ENCODE data around the gene PPP1R3G. TPM values are rescaled to one million over a fixed set of nuclear protein-coding genes. Genes with fewer than 3 reads are reported as not detected.

Gene PPP1R3G
- total RNA-seq, 2 donors from 2014 or later: not detected

- Mint-ChIP-seq H3K4me1 (no peaks in the 10 kb centered on the region), H3K27me3 (ENCODE audit: insufficient read depth) (peaks cover 67% of the 10 kb centered on the region), H3K9me3 (peaks cover 3% of the 10 kb centered on the region), H3K4me3 (no peak overlapping the region), H3K36me3 (ENCODE audit: low read depth) (no peaks in the 10 kb centered on the region), H3K27ac (no peak overlapping the region)
- Histone ChIP-seq H3K36me3 (ENCODE audit: control insufficient read depth, insufficient read depth, low read length) (no peaks in the 10 kb centered on the region), H3K27me3 (ENCODE audit: control insufficient read depth, insufficient read depth, low read length, poor library complexity, severe bottlenecking) (peaks cover 60% of the 10 kb centered on the region), H3K4me1 (ENCODE audit: control insufficient read depth, insufficient read depth, low read length) (no peaks in the 10 kb centered on the region), H3K27ac (ENCODE audit: low read depth, low read length) (no peak overlapping the region), H3K4me3 (ENCODE audit: low read length) (no peak overlapping the region), H3K9me3 (ENCODE audit: control insufficient read depth, low read length) (no peaks in the 10 kb centered on the region), H3K9ac (ENCODE audit: extremely low read depth, low read length, poor library complexity, severe bottlenecking) (no peak overlapping the region)
- WGBS, 2 experiments (ENCODE audit: insufficient coverage in 1 of 2, insufficient read length in 1 of 2): 49 to 50% methylated on average over 4 of the region's 4 CpGs
- no peak for DNase-seq
- TF ChIP-seq CTCF (conservative IDR thresholded peaks at IDR 0.05): no peak
These were observed 1.9 kb upstream of the PPP1R3G start for GRCh38 chr6:5083307-5083583.

GRCh38 chr6:5083813-5084359, 1.3 kb upstream of the PPP1R3G start:
- H3K9me3 ChIP-seq (ENCODE audit: control insufficient read depth, low read length): no peaks in the 10 kb centered on the region
- Mint-ChIP-seq H3K4me1 (no peaks in the 10 kb centered on the region), H3K36me3 (ENCODE audit: low read depth) (no peaks in the 10 kb centered on the region), H3K27me3 (ENCODE audit: insufficient read depth) (peaks cover 73% of the 10 kb centered on the region), H3K27ac (no peak overlapping the region), H3K4me3 (peak overlapping the region; percentile 57), H3K9me3 (peaks cover 3% of the 10 kb centered on the region)
- H3K36me3 ChIP-seq (ENCODE audit: control insufficient read depth, insufficient read depth, low read length): no peaks in the 10 kb centered on the region
- no peaks in the 10 kb centered on the region for H3K4me1 ChIP-seq (ENCODE audit: control insufficient read depth, insufficient read depth, low read length)
- DNase-seq: no peak
- WGBS, 2 experiments (ENCODE audit: insufficient coverage in 1 of 2, insufficient read length in 1 of 2): 67 to 100% methylated on average over 4 to 18 of the region's 18 CpGs
- H3K27ac ChIP-seq (ENCODE audit: low read depth, low read length): no peak overlapping the region
- H3K9ac ChIP-seq (ENCODE audit: extremely low read depth, low read length, poor library complexity, severe bottlenecking): no peak overlapping the region
- peaks cover 67% of the 10 kb centered on the region for H3K27me3 ChIP-seq (ENCODE audit: control insufficient read depth, insufficient read depth, low read length, poor library complexity, severe bottlenecking)
- no peak for TF ChIP-seq CTCF (conservative IDR thresholded peaks at IDR 0.05)
- H3K4me3 ChIP-seq (ENCODE audit: low read length): peak overlapping the region; percentile 75

GRCh38 chr6:5084360-5084780, 771 bp upstream of the PPP1R3G start:
- no peak for DNase-seq

More at GRCh38 chr6:5084360-5084780, 771 bp upstream of the PPP1R3G start:
- Mint-ChIP-seq H3K4me1 (no peaks in the 10 kb centered on the region), H3K4me3 (peak overlapping the region; percentile 57), H3K27me3 (ENCODE audit: insufficient read depth) (peaks cover 74% of the 10 kb centered on the region), H3K27ac (no peak overlapping the region), H3K36me3 (ENCODE audit: low read depth) (no peaks in the 10 kb centered on the region), H3K9me3 (peaks cover 3% of the 10 kb centered on the region)
- no peaks in the 10 kb centered on the region for H3K36me3 ChIP-seq (ENCODE audit: control insufficient read depth, insufficient read depth, low read length)
- no peaks in the 10 kb centered on the region for H3K9me3 ChIP-seq (ENCODE audit: control insufficient read depth, low read length)
- peak overlapping the region; percentile 75 for H3K4me3 ChIP-seq (ENCODE audit: low read length)
- no peak overlapping the region for H3K27ac ChIP-seq (ENCODE audit: low read depth, low read length)
- no peaks in the 10 kb centered on the region for H3K4me1 ChIP-seq (ENCODE audit: control insufficient read depth, insufficient read depth, low read length)
- H3K9ac ChIP-seq (ENCODE audit: extremely low read depth, low read length, poor library complexity, severe bottlenecking): no peak overlapping the region
- peaks cover 67% of the 10 kb centered on the region for H3K27me3 ChIP-seq (ENCODE audit: control insufficient read depth, insufficient read depth, low read length, poor library complexity, severe bottlenecking)
- WGBS, 2 experiments (ENCODE audit: insufficient coverage in 1 of 2, insufficient read length in 1 of 2): 0 to 3% methylated on average over 14 to 56 of the region's 57 CpGs
- TF ChIP-seq CTCF (conservative IDR thresholded peaks at IDR 0.05): no peak
